Hepatocyte (in vitro differentiated cells): Measurements from ENCODE around the gene DCXR.

Experiments
- EZH2 ChIP-seq: fragments of 200-600 bp; sonication (generic); IDR thresholded peaks from 2 replicates; pipeline ENCODE4 v1.6.1; 2016; ENCODE audit warnings: antibody characterized with exemption, mild to moderate bottlenecking, borderline replicate concordance
- EZH2phosphoT487 ChIP-seq: fragments of 200-600 bp; sonication (generic); IDR thresholded peaks from one replicate; pipeline ENCODE4 v1.6.1; 2018; ENCODE audit warnings: antibody characterized with exemption, mild to moderate bottlenecking, low read depth, moderate library complexity; ENCODE audit not compliant: unreplicated experiment, severe bottlenecking
- TF ChIP-seq, protein P1 (sequence below): fragments of 200-600 bp; sonication (generic); IDR thresholded peaks from 2 replicates; pipeline ENCODE4 v1.5.1; 2016; ENCODE audit warnings: antibody characterized with exemption, mild to moderate bottlenecking; ENCODE audit not compliant: poor library complexity

DNA sequence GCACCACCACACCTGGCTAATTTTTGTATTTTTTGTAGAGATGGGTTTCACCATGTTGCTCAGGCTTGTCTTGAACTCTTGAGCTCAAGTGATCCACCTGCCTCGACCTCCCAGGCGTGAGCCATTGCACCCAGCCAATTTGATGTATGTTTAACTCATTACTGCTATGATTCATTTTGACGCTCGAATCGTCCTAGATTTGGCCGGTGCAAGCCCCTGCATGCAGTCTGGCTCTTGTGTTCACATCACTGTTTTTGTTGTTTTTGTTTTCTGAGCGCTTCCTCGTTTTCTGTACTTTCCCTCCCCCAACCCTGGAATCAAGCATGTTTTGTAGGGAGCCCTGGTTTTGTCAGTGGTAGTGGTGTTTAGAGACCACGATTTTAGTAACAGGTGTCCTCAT lies 35.9 kb upstream of the DCXR start:
- TF ChIP-seq, protein P1, sequence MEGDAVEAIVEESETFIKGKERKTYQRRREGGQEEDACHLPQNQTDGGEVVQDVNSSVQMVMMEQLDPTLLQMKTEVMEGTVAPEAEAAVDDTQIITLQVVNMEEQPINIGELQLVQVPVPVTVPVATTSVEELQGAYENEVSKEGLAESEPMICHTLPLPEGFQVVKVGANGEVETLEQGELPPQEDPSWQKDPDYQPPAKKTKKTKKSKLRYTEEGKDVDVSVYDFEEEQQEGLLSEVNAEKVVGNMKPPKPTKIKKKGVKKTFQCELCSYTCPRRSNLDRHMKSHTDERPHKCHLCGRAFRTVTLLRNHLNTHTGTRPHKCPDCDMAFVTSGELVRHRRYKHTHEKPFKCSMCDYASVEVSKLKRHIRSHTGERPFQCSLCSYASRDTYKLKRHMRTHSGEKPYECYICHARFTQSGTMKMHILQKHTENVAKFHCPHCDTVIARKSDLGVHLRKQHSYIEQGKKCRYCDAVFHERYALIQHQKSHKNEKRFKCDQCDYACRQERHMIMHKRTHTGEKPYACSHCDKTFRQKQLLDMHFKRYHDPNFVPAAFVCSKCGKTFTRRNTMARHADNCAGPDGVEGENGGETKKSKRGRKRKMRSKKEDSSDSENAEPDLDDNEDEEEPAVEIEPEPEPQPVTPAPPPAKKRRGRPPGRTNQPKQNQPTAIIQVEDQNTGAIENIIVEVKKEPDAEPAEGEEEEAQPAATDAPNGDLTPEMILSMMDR = no peak
- TF ChIP-seq EZH2 = no peak
- TF ChIP-seq EZH2phosphoT487 = no peak
